CD4-positive, alpha-beta T cell treated with Interleukin-15 for 4 hours (primary cell): ENCODE measurements around the gene PELO.
"Not testable (repeated sequence)": the region's sequence is repeated elsewhere in the genome, so short reads cannot be mapped to it uniquely, and the experiment has no call there.

Source experiments
- DNase-seq: peaks from one replicate; pipeline ENCODE4 v3.0.0-alpha.2; 2020; ENCODE audit warnings: low spot score

The PELO gene

GRCh38 chr5:52800394-52801213, 12.9 kb downstream of the PELO start:
- DNase-seq = peak; percentile 58

GRCh38 chr5:52801329-52801728, 13.6 kb downstream of the PELO start:
- DNase-seq = no peak

GRCh38 chr5:52802272-52802973, 14.7 kb downstream of the PELO start:
- no peak for DNase-seq

- no peak for DNase-seq
Observed at GRCh38 chr5:52802974-52803336, 15.2 kb downstream of the PELO start.

GRCh38 chr5:52804387-52804791, 16.7 kb downstream of the PELO start:
- no peak for DNase-seq

- no peak for DNase-seq
Observed at GRCh38 chr5:52804981-52805380, 17.3 kb downstream of the PELO start.

- DNase-seq = no peak
Observed at GRCh38 chr5:52805615-52806014, 17.9 kb downstream of the PELO start.

- DNase-seq = no peak
Observed at GRCh38 chr5:52807037-52807436, 19.3 kb downstream of the PELO start.

GRCh38 chr5:52807723-52808122, 20.0 kb downstream of the PELO start:
- no peak for DNase-seq

- no peak for DNase-seq
Observed at GRCh38 chr5:52808316-52808901, 20.7 kb downstream of the PELO start.

- no peak for DNase-seq
Observed at GRCh38 chr5:52809884-52810283, 22.2 kb downstream of the PELO start.

- DNase-seq = no peak
Observed at GRCh38 chr5:52810426-52810825, 22.7 kb downstream of the PELO start.

GRCh38 chr5:52811067-52811749, 23.5 kb downstream of the PELO start:
- DNase-seq = no peak

GRCh38 chr5:52814352-52815148, 26.8 kb downstream of the PELO start:
- no peak for DNase-seq

GRCh38 chr5:52817818-52818217, 30.1 kb downstream of the PELO start:
- no peak for DNase-seq

- no peak for DNase-seq
Observed at GRCh38 chr5:52818360-52818759, 30.6 kb downstream of the PELO start.

GRCh38 chr5:52818807-52819206, 31.1 kb downstream of the PELO start:
- DNase-seq = not testable (repeated sequence)

GRCh38 chr5:52821901-52822300, 34.2 kb downstream of the PELO start:
- DNase-seq = no peak

GRCh38 chr5:52822437-52822836, 34.7 kb downstream of the PELO start:
- DNase-seq = no peak

GRCh38 chr5:52824827-52825226, 37.1 kb downstream of the PELO start:
- no peak for DNase-seq

- no peak for DNase-seq
Observed at GRCh38 chr5:52825826-52826225, 38.1 kb downstream of the PELO start.

- no peak for DNase-seq
Observed at GRCh38 chr5:52827815-52828214, 40.1 kb downstream of the PELO start.
